ENCODE data around the gene GBP7.
A peak's percentile ranks its signal among the peaks of the same experiment; 100 is the strongest.
"Not testable (repeated sequence)": the region's sequence is repeated elsewhere in the genome, so short reads cannot be mapped to it uniquely, and the experiment has no call there.

The GBP7 gene

GRCh38 chr1:89126602-89127565 is 48.9 kb downstream of the GBP7 start:
- DNase-seq: peak; percentile 46
- in situ Hi-C loops (cut with MboI; ENCODE audit: low pct_unique_long_range_greater_than_20kb, low sequenced_read_pairs): not testable (repeated sequence)

- in situ Hi-C loops (cut with MboI; ENCODE audit: low pct_unique_long_range_greater_than_20kb, low sequenced_read_pairs): no loop called here
- DNase-seq: peak; percentile 30
These were observed 49.8 kb downstream of the GBP7 start, which contains the start of gene GBP2 for GRCh38 chr1:89125913-89126580. Gene GBP2 (minus strand): TSS chr1:89126114. CDS start chr1:89121966, 4,148 bp downstream.

GRCh38 chr1:89125240-89125912 is 50.4 kb downstream of the GBP7 start:
- peak; percentile 5 for DNase-seq
- in situ Hi-C loops (cut with MboI; ENCODE audit: low pct_unique_long_range_greater_than_20kb, low sequenced_read_pairs): no loop called here

GRCh38 chr1:89121641-89122040 is 54.2 kb downstream of the GBP7 start:
- in situ Hi-C loops (cut with MboI; ENCODE audit: low pct_unique_long_range_greater_than_20kb, low sequenced_read_pairs): no loop called here

GRCh38 chr1:89114662-89115061 is 61.1 kb downstream of the GBP7 start:
- DNase-seq: no peak
- in situ Hi-C loops (cut with MboI; ENCODE audit: low pct_unique_long_range_greater_than_20kb, low sequenced_read_pairs): no loop called here

More at GRCh38 chr1:89121641-89122040, 54.2 kb downstream of the GBP7 start:
- DNase-seq: no peak

GRCh38 chr1:89112871-89113613 is 62.8 kb downstream of the GBP7 start:
- DNase-seq: no peak
- in situ Hi-C loops (cut with MboI; ENCODE audit: low pct_unique_long_range_greater_than_20kb, low sequenced_read_pairs): no loop called here

- in situ Hi-C loops (cut with MboI; ENCODE audit: low pct_unique_long_range_greater_than_20kb, low sequenced_read_pairs): no loop called here
- DNase-seq: no peak
These were observed 71.1 kb downstream of the GBP7 start for GRCh38 chr1:89104687-89105086.

GRCh38 chr1:89104147-89104546 is 71.7 kb downstream of the GBP7 start:
- in situ Hi-C loops (cut with MboI; ENCODE audit: low pct_unique_long_range_greater_than_20kb, low sequenced_read_pairs): no loop called here

GRCh38 chr1:89102021-89102420 is 73.8 kb downstream of the GBP7 start:
- in situ Hi-C loops (cut with MboI; ENCODE audit: low pct_unique_long_range_greater_than_20kb, low sequenced_read_pairs): no loop called here
- DNase-seq: no peak

More at GRCh38 chr1:89104147-89104546, 71.7 kb downstream of the GBP7 start:
- no peak for DNase-seq

GRCh38 chr1:89100412-89100811 is 75.4 kb downstream of the GBP7 start:
- no peak for DNase-seq
- in situ Hi-C loops (cut with MboI; ENCODE audit: low pct_unique_long_range_greater_than_20kb, low sequenced_read_pairs): no loop called here

GRCh38 chr1:89098857-89099256 is 76.9 kb downstream of the GBP7 start:
- in situ Hi-C loops (cut with MboI; ENCODE audit: low pct_unique_long_range_greater_than_20kb, low sequenced_read_pairs): no loop called here

GRCh38 chr1:89095737-89096136 is 80.1 kb downstream of the GBP7 start:
- in situ Hi-C loops (cut with MboI; ENCODE audit: low pct_unique_long_range_greater_than_20kb, low sequenced_read_pairs): no loop called here
- DNase-seq: no peak

More at GRCh38 chr1:89098857-89099256, 76.9 kb downstream of the GBP7 start:
- DNase-seq: no peak

GRCh38 chr1:89089962-89090361 is 85.8 kb downstream of the GBP7 start:
- in situ Hi-C loops (cut with MboI; ENCODE audit: low pct_unique_long_range_greater_than_20kb, low sequenced_read_pairs): no loop called here
- DNase-seq: no peak

GRCh38 chr1:89088572-89088971 is 87.2 kb downstream of the GBP7 start:
- in situ Hi-C loops (cut with MboI; ENCODE audit: low pct_unique_long_range_greater_than_20kb, low sequenced_read_pairs): no loop called here
- DNase-seq: no peak

GRCh38 chr1:89087241-89087640 is 88.6 kb downstream of the GBP7 start:
- in situ Hi-C loops (cut with MboI; ENCODE audit: low pct_unique_long_range_greater_than_20kb, low sequenced_read_pairs): no loop called here
- DNase-seq: no peak

- no peak for DNase-seq
- in situ Hi-C loops (cut with MboI; ENCODE audit: low pct_unique_long_range_greater_than_20kb, low sequenced_read_pairs): no loop called here
These were observed 90.0 kb downstream of the GBP7 start for GRCh38 chr1:89085781-89086180.
